HG03045 (cell line): Measurements from ENCODE around the gene CREB3.

Experiments
- ATAC-seq: cut with Tn5 transposase; IDR thresholded peaks from one replicate; pipeline ENCODE4 v1.9.1; 2021; ENCODE audit warnings: mild to moderate bottlenecking, moderate library complexity; ENCODE audit not compliant: unreplicated experiment

CREB3 gene

DNA sequence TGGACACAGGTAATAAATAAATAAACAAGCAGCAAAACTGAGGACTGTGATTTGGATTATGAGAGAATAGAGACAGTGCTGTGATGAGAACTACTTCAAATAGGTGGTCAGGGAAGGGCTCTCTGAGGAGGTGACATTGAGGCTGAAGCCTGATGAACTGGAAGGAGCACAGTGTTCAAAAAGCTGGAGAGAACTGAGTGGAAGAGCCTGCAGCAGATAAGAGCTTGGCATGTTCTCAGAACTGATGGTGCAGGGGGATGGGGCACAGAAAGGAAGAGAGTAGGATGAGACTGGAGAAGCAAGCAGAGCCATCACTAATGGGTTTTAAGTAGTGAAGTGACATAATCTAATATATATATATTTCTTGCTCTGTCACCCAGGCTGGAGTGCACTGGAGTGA, 31.5 kb upstream of the CREB3 start:
- ATAC-seq: no peak

DNA sequence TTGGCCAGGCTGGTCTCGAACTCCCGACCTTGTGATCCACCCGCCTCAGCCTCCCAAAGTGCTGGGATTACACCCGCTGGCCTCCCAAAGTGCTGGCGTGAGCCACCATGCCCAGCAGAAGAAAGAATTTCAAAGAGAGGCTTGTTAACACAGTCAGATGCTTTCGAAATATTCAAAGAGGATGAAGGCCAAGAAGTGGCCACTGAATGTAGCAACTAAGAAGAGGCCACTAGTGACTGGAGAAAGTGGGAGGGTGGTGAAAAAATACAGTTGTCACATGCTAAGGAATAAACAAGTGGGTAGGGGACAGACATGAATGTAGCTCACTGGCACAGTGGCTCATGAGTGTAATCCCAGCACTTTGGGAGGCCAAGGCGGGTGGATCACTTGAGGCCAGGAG, 29.8 kb upstream of the CREB3 start:
- ATAC-seq: no peak

DNA sequence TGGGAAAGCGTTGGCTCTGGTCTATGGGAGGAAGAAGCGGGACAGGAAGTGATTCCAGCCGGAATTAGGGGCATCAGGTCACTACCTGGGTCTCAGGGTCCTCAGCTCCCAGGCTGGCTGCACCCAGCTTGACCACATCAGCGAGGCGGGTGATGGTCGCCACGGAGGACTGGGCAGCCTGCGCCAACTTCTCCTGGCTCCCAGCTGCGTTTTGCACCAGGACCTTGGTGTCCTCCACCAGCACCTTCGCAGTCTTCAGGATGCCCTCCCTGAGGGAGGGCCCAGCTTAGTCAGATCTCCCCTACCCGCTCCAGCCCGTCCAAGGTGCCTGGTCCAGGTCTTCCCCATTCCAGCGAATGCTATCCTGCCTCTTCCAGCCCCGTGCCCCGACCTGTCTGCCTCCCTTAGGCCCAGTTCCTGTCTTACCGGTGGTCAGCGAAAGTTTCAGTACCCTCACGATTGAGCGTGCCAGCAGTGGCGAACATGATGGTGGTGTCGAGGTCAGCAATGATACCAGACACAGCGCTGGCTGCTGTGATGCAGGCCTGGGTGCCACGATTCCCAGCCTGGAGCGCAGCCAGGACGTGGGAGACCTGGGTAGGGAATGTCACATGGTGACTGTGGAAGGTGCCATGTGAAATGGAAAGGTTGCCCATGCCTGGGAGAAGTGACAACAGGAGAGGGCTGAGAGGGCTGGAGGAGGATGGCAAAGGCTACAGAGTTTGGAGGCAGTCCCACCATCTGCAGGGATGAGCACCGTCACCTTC, 28.4 kb upstream of the CREB3 start:
- ATAC-seq: no peak

DNA sequence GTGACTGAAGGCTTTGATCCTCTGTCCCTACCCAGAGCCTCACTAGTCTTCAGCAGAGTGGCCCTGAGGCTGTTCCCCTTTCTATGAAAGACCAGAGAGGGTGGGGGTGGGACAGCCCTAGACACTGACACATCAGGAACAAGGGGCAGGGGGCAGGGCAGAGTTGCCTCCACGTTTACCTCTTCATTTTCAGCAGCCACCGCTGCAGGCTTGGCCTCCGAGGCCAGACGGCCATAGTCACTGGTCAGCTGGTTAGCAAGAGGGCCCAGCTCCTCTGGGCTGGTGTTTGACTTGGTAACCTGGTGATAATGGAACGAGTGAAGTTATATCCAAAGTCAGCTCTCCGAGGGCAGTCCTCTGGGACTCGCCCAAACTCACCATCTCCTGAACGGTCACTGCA, 27.1 kb upstream of the CREB3 start:
- no peak for ATAC-seq

DNA sequence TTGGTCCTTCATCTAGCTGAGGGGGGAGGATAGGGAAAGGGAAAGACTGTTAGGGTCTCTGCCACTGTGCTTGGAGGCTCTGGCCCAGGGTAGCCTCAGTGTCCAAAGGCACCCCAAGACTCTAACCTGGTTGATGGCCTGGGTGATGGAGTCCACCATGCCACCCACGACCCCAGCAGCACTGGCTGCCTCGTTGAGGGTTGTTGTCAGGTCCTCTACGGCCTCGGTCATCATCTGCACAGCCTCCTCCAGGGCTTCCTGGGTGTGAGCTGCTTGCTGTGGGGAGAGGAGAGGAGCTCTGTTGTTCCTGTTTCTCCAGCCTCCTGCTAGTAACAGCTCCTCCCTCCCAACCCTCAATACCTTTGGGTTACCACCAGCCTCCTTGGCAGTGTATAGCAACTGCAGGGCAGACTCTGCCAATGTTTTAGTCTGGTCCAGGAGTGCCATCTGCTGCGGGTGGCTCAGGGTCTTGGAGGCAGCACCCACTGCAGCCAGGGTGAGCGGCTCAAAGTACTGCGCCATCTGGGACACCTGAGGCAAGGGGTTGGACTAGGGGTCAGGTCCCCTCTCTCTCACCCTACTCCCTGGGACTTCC, 26.5 kb upstream of the CREB3 start:
- ATAC-seq: no peak

DNA sequence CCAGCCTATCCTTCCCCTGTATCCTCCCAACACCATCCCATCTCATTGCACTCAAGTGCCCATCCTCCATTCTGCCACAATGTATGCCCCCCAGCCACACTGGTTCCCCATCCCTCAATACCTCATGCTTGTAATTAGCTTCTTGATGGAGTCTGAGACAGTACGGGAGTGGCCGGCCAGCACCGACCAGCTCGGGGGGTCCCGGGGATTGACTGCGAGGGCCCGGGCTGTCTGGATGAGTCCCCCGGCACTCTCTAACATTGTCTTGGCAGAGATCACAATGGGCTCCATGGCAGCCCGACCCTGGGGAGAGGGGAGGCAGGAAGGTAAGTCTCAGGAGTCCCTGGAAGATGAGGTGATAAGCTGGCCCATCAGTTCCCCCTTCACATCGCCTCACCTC, 25.5 kb upstream of the CREB3 start:
- no peak for ATAC-seq

DNA sequence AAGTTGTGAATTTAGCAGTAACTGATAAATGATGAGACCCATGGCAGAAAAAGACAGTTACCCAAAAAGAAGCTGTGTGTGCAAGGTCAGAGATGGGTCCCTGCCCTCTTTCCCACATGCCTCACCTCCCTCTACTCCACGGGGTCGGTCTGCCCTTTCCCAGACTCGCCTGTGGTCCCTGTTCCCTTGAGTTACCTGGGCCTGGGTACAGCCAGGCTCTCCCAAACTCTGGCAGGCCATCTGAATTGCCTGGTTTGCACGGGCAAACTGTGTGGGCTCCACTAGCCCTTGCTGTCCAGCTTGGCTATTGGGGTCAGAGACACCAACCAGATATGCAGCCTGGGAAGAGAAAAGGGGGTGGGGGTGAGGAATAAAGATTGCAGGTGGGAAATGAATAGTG, 24.3 kb upstream of the CREB3 start:
- ATAC-seq: no peak

DNA sequence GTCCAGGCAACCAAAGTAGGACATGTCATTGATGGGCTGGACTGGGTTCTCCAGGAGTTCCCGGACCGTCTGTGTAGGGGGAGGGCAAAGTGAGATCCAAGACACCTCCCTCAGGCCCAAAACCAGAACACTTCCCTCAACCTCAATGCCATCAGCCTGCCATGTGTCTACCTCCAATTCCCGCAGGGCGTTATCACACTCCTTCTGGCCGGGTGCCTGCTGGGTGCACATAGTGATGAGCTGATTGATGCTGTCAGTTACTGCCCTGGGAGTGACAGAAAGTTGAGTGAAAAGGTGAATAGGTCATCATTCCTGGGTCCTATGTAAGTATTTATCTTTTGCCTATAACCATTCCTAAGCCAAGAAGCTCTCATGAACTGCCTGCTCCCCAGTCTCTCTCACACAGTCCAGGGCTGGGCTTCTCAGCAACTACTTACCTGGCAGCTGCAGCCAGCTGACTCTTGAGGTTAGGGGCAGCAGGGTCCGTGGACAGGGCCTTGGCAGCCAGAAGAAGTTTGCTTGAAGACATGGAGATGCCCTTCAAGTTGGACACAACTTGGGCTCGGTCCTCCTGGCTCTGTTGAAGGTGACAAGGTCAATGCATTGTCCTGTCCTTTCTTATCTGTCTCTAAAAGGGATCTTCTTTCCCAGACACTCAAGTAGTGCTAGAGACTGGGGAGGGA, 21.5 kb upstream of the CREB3 start:
- no peak for ATAC-seq

DNA sequence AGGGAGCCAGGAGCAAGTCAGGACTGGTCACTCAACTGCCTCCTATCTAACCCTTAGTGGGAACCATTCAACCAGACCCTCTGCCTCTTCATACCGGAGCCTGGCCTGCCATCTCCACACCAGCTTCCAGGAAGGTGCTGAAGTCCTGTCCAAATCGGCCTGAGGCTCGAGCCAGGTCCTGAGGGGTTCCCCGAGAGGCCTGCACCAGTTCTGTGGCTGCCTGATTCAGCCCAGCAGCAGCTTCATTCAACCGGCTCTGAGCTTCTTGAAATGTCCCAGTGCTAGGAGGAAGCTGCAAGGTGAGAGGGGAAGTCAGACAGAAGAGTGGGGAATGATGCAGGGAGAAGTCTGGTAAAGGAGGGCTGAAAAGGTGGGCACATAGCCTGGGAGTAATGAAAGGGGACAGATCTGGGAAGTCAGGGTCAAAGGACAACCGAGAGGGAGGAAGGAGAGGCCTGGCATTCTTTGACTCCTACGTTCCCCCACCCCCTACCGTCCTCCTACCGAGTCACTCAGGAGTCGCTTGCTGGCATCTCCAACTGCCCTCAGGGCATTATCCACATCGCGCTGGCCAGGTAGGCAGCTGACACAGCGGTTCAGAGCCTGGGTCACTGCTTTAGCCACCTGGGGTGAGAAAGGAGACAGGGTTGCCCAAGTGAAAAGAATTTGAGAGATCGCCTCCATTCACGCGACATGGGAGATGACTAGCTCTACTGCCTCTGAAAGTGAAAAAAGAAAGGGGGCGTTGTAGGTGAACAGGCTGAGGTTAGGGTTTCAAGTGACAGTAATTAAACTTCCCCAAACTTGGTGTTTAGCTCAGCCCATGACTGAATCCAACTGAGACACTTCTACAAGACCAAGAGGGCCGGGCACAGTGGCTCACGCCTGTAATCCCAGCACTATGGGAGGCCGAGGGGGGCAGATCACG, 20.7 kb upstream of the CREB3 start:
- ATAC-seq: no peak

DNA sequence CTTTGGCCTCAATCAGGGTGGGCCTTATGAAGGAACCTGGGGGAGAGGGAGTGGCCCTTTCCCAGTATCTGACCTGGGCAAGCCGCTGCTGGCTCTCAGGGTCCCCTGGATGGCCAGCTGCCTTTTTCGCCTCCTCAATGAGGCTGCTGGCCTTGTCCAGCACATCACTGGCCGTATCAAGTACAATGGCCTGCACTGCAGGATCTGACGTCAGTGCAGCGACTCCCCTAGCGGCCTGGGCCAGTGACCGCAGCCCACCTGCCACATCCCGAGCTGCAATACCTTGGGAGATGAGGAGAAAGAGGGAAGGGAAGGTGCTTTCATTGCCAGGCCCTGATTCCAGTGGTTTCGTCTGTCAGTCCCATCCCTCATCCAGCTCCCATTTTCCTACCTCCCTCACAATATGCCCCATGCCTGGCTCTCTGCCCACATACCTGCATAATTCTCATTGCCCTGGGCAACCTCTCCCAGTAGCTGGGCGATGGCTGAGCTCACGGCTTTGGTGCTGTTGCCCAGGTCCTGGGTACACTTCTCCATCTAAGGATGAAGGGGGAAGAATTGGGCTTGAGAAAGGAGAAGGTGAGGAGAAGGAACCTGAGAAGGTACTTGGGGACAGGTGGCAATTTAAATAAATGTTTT, 19.6 kb upstream of the CREB3 start:
- ATAC-seq: no peak

DNA sequence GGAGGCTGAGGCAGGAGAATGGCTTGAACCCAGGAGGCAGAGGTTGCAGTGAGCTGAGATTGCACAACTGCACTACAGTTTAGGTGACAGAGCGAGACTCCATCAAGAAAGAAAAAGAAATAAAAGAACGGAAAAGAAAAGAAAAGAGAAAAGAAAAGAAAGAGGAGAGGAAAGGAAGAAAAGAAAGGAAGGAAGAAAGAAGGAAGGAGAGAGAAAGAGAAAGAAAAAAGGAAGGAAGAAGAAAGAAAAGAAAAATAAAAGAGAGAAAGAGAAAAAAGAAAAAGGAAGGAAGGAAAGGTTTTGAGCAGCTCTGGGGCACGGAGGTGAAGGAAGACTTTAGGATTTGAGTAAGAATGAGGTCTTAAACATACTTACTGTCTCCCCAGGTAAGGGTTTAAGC, 18.9 kb upstream of the CREB3 start:
- ATAC-seq: no peak

DNA sequence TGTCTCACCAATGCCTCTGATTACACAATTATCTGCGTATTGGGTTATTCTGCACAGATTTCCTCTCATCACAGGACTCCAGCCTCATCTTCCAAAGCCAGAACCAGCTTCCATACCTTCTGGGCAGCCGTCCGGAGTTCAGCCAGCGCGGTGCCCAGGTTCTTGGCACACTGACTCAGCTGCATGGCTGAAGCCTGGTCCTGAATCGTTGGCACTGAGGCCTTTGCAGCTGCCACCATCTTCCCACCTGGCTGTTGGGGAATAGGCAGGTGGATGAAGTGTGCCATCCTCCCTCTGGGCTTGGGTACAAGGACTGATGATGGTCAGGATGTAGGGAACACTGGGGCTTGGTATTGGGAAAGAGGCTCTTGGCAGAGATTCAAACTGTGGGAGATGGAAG, 18.3 kb upstream of the CREB3 start:
- no peak for ATAC-seq

DNA sequence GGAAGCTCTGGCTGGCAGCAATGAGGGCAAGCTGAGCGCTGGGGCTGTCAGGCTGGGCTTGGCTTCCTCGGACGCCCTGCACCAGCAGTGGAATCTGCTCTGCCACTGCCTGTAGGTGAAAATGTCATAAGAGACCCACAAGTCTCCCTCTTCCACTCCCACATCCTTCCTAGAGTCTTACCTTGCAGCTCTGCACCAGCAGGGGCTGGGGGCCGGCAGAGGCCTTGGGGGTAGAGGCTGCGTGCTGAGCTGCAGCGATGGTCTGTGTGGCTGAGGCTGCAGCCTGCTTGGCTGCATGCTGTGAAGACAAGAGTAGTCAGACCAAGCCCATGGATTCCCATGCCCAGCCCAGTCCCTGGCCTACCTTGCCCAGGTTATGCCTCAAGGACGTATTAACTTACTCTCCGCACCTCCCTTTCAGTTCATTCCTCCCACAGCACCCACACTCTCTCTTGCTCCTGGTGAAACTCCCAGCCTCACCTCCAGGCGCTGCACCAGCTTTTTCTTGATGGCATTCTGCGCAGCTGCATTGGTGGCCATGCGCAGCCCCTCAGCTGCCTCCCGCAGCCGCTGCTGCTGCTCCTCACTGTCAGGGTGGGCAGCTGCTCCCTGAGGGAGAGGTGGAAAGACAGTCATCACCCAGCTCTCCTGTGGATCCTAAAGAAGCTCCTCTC, 17.8 kb upstream of the CREB3 start:
- no peak for ATAC-seq

DNA sequence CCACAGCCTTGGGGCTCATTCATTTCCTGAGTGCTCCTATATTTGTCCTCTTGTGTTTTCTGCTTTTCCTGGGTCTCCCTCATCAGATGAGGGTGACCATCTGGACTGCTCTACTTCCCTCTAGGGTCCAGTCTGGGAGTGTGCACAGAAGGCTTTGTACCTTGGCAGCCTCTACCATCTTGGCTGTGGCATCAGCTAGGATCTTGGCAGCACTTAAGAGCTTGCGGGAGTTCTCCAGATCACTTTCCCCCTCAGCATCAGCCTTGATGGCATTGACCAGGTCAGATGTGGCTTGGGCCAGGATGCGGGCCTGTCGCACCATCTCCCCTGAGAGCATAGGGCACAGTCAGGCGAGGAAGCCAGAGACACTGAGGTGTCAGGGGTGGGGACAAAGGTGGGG, 16.2 kb upstream of the CREB3 start:
- no peak for ATAC-seq

DNA sequence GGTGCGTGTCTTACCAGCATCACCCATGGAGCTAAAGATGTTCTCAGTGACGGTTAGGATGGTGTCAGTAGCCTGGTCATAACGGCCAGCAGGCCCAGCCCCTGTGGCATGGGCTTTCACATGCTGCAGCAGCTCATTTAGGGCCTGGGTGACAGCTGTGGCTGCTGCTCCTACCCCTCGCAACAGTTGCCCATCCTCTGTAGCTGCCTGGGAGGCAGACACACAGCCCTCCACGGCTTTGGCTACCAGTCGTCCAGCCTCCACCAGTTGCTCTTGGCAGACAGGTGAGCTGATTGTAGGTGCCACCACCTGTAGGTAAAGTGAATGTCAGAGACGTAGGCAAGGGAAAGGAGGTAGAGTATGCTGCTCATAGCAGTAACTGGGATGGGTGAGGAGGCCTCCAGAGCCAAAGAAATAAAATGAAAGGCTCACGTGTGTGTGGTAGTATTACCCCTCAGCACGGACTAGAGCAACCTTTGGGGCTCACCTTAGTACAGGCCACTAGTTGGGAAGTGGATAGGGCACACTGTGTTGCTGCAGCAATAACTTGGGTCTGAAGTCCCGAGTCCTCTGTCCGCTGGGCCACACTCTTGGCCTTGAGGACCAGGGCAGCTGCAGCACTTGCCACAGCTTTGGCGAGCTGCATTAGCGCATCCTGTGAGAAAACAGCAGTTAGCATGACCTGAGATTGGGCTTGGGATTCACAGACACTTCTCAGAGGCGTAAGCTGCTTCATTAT, 15.2 kb upstream of the CREB3 start:
- no peak for ATAC-seq

DNA sequence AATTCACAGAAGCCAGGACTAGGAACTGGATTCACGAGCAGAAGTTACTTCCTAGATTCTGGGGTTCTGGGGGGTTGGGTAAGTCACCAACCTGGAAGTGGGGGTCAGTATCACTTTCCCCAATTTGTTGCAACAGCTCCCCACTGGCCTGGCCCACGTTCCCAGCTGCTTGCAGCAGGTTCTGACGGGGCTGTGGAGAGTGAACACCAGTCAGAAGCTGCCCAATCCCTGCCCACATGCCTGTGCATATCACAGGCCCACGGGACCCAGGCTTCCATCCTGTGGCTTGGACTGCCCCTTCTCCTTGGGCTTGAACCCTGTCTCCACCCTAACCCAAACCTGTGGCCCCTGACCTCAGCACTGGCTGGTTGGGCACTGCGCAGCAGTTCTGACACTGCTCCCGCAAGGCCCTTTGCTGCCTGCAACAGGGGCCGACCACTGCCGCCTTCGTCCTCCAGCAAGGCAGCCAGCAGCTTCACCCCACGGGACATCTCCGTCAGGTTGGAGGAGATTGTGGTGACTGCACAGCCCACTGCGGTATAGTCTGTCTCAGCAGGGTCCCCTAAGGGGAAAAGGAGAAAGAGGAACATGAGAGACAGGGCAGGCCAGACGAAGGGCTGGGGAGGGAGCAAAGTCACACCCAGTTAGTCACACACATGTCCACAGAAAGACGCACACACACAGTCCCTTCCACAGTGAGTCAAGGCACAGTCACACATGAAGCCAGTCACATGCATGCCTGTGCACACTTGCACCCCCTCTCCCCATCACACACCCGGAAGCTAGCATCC, 13.6 kb upstream of the CREB3 start:
- no peak for ATAC-seq

DNA sequence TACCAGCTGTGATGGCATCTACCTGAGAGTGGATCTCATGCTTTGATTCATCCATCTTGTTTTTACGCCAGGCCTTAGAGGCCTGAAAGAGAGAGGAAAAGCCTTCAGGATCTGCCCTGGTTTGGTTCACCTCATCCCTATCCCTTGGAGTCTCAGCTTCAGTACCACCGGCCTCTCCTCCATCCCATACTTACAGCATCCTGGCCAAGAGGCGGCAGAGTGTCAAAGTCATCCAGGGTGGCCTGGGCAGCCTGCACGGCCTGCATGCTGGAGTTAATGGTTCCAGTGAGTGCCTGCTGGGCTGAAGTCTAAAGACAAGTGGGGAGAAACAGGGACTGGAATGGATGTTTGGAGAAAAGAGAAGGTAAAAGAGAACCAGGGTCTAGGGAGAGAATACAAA, 12.9 kb upstream of the CREB3 start:
- ATAC-seq: no peak

DNA sequence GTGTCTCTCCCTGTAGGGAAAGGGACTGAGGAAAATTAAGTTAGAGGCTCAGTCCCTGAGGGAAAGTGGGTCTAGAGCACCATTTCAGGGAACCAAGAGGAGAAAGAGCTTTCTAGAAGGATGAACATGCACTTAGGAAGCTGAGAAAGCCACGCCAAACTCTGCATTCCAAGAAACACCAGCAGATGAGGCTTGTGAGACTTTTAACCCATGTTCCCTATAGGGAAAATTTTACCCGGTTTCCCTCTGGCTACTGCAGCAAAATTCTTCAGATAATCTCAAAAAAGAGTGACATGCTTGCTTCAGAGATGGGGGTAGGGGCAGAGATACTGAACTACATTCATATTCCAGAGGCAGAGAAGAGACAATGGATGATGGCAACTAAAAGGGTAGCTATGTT, 9.0 kb upstream of the CREB3 start:
- no peak for ATAC-seq

DNA sequence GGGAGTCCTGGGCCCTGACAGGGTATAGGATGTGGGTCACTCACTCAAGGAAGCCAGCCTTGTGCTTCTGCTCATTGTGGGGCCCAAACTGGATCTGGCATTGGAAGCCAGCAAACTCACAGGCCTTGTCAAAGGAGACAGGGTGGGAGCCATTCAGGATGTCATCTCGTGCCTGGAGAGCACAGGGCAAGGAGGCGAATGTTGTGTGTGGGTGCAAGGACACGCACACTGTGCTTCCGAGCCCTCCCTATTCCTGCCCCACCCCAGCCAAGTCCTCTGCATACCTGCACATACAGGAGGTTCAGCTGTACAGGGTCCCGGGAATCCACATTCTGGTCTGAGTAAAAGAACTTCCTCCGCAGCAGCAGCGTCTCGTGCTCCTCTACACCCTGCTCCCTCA, 8.6 kb upstream of the CREB3 start:
- no peak for ATAC-seq
